ENCODE results near the gene LDLRAD4. TPM values are rescaled to one million over a fixed set of nuclear protein-coding genes. Genes with fewer than 3 reads are reported as not detected.
"Not testable (repeated sequence)": the region's sequence is repeated elsewhere in the genome, so short reads cannot be mapped to it uniquely, and the experiment has no call there.

The LDLRAD4 gene
- polyA plus RNA-seq, 3 donors, result 1.7 to 8.5 (median 3.7) TPM

DNA sequence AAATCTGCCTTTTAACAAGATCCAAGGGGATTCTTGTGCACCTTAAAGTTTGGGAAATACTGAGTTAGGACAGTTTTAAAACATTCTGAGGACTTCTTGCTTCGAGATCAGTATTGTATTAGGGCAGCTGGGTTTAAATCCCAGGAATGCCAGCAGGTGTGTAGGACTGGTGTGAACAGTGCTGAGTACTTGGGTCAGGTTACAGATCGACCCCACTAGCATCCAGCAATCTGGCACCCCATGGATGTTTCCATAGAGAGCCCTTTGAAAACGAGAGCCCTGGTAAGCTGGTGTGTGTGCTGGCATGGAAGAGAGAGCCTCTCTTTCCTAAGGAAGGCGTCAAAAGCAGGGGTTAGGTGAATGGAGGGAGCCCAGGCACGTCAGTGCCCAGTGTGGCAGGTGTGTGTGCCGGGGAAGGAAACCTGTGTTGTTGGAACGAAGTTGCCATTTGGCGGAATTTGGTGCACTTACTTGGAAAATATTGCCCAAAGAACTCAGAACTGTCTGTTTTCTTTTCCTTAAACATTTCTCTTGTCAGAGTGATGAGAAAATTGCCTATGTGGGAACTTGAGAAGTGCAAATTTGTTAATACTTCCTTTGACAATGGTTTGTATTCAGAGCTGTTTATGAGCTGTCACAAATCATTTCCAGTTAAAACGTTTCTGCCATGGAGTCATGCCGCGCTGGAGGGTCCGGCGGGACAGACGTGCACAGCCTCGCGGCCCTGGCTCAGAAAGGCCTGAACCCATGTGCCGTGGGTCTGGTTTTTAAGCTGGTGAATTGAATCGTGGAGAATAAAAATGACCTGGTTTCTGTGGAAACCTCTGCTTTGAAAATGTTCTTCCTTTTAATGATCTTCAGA is 38.1 kb downstream of the LDLRAD4 start:
- no peak overlapping the region for H3K27ac ChIP-seq (ENCODE audit: low read depth, low read length)
- 77 to 85% (median 82%) methylated on average over 18 of the region's 18 CpGs for WGBS, 3 donors

DNA sequence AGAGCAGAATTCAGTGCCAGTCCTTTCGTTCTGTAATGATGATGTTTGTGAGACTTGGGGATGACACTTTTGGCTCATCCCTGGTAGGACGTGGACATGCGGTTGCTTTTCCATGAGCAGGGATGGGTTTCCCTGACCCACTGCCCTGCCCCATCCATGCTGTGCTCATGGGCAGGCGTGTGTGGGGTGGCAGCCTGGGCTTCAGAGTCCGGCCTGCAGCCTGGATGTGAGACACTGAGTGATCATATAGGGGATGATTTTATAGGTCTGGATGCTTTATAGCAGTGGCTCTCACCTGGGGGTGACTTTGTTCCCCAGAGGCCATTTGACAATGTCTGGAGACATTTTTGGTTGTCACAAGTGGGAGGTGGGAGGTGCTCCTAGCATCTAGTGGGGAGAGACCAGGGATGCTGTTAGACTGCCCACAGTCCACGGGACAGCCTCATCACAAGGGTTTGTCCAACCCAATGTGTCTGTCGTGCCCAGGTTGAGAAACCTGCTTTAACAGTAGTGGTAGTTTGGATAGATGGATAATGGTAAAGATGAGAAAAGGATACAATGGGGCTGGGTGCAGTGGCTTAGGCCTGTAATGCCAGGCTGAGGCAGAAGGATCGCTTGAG is 38.9 kb downstream of the LDLRAD4 start:
- H3K27ac ChIP-seq (ENCODE audit: low read depth, low read length), result no peak overlapping the region
- WGBS, 3 donors, result 82 to 90% (median 84%) methylated on average over 8 of the region's 8 CpGs

DNA sequence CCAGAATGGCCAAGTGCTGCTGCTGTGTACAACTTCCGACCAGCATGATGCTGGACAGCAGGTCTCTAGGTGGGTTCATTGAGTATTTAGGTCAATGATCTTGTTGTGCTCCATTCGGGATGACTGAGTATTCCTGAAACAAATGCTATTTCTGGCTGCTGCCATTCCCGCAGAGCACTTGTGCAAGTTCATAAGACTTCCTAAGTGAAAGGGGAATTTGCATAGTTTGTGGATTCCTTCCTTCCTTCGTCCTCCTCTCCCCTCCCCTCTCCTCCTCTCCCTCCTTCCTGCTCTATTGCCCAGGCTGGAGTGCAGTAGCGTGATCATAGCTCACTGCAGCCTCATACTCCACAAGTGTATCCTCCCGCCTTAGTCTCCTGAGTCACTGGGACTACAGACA is 40.4 kb downstream of the LDLRAD4 start:
- WGBS, 3 donors, result 47 to 66% (median 57%) methylated on average over 6 of the region's 6 CpGs
- no peak overlapping the region for H3K27ac ChIP-seq (ENCODE audit: low read depth, low read length)

- H3K27ac ChIP-seq (ENCODE audit: low read depth, low read length), result no peak overlapping the region
- 44 to 57% (median 48%) methylated on average over 7 of the region's 7 CpGs for WGBS, 3 donors
These were observed 41.1 kb downstream of the LDLRAD4 start for GRCh38 chr18:13259701-13260100.

DNA sequence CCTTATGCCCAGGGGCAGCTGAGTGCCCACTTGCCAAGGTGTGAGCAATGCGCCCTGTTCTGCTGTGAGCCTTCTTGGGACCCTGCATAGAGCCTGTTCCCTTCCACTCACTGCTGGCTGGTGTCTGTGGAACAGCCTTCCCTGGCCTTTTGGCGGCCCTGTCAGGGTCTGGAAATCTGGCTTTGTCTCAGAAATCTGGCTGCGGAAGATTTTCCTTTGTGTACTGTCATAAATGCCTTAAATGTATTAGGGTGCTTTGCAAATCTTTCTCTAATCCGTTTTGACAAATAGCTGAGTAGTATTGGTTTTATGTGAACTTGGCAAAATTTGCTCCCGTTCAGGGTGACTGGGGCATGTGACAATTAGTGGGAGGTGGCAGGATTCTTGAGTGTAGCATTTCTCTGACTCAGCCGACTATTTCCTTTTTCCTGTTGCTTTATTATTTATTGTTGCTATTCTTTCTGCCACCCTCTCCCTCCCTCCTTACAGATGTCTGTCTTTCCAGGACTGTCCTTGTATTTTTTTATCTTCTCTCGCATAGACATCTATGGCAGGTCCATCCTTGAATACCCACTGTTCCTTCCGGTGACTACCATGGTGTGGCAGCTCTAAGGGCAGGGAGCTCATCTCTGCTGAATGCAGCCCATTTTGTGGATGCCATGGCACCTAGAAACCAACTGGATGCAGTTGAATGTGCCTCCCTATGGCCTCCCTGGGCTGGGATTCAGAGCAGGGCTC is 41.8 kb downstream of the LDLRAD4 start:
- WGBS, 3 donors, result 42 to 54% (median 44%) methylated on average over 8 of the region's 8 CpGs
- no peak overlapping the region for H3K27ac ChIP-seq (ENCODE audit: low read depth, low read length)

GRCh38 chr18:13260935-13261640 is 42.5 kb downstream of the LDLRAD4 start:
- 78 to 81% (median 79%) methylated on average over 12 of the region's 12 CpGs for WGBS, 3 donors
- no peak overlapping the region for H3K27ac ChIP-seq (ENCODE audit: low read depth, low read length)

DNA sequence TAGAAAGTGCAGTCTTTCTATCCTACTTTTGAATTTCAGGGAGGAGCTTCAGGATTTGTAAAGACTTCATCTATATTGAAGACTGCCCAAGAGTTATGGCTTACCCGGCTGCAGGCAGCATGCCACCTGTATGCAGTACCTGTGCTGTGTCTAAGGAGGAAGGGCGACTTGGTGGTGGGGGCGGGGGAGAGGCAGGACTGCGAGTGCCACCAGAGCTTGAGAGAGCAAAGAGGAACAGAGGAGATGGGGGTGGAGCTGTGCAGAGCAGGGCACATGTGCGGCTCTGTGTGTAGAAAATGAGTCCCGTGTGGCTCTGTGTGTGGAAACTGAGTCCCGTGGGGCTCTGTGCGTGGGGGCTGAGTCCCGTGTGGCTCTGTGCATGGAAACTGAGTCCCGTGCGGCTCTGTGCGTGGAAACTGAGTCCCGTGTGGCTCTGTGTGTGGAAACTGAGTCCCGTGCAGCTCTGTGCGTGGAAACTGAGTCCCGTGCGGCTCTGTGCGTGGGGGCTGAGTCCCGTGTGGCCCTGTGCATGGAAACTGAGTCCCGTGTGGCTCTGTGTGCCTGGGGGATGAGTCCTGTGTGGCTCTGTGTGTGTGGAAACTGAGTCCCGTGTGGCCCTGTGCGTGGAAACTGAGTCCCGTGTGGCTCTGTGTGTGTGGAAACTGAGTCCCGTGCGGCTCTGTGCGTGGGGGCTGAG is 43.2 kb downstream of the LDLRAD4 start:
- 78 to 85% (median 82%) methylated on average over 25 to 26 of the region's 26 CpGs for WGBS, 3 donors
- H3K27ac ChIP-seq (ENCODE audit: low read depth, low read length), result no peak overlapping the region

DNA sequence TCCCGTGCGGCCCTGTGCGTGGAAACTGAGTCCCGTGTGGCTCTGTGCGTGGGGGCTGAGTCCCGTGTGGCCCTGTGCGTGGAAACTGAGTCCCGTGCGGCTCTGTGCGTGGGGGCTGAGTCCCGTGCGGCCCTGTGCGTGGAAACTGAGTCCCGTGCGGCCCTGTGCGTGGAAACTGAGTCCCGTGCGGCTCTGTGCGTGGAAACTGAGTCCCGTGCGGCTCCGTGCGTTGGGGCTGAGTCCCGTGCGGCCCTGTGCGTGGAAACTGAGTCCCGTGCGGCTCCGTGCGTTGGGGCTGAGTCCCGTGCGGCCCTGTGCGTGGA is 43.8 kb downstream of the LDLRAD4 start:
- H3K27ac ChIP-seq (ENCODE audit: low read depth, low read length), result not testable (repeated sequence)
- 89 to 96% (median 96%) methylated on average over 25 to 33 of the region's 33 CpGs for WGBS, 3 donors

- WGBS, 3 donors, result 91 to 94% (median 93%) methylated on average over 50 of the region's 50 CpGs
- H3K27ac ChIP-seq (ENCODE audit: low read depth, low read length), result no peak overlapping the region
These were observed 44.5 kb downstream of the LDLRAD4 start for GRCh38 chr18:13262839-13263691.

GRCh38 chr18:13264091-13265007 is 45.8 kb downstream of the LDLRAD4 start:
- WGBS, 3 donors, result 72 to 74% (median 72%) methylated on average over 19 of the region's 19 CpGs
- no peak overlapping the region for H3K27ac ChIP-seq (ENCODE audit: low read depth, low read length)

DNA sequence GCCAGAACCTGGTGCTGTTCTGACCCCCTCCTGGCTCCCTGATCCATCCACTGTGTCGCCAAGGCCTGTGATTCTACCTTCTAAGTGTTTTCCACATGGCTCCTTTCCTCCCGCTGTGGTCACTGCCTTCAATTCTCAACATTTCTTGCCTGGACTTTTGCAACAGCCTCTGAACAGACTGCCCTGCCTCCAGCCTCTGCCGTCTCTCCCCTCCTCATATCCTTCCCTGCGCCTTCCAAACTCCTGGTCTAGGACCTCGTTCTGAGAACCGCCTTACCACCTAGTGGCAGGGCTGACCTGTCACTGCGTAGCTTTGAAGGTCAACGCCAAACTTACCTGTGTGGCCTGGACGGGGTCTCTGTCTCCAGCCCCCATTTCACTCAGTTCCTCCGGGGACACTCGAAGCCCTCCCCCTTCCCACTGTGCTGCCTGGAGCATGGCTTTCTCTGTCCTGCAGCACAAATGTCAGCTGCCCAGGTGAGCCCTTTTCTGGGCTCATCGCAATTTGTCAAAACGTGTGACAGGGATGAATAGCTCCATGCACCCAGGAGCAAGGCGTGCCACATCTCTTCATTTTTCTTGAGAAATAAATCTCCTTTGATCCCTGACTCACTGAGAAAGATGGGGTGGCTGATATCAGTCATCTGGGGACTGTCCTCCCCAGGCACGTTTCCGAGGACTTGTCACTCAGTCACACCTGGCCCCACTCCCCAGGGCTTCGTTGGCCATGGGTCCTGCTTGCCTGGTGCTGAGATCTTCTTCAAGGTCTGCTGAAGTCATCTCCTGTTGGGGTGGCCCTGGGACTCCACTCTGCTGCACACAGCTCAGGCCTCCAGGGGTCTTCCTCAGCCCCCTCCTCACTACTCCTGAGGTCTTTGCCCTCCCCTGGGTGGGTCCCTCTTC is 46.7 kb downstream of the LDLRAD4 start:
- H3K27ac ChIP-seq (ENCODE audit: low read depth, low read length), result no peak overlapping the region
- 82 to 93% (median 92%) methylated on average over 17 of the region's 17 CpGs for WGBS, 3 donors

DNA sequence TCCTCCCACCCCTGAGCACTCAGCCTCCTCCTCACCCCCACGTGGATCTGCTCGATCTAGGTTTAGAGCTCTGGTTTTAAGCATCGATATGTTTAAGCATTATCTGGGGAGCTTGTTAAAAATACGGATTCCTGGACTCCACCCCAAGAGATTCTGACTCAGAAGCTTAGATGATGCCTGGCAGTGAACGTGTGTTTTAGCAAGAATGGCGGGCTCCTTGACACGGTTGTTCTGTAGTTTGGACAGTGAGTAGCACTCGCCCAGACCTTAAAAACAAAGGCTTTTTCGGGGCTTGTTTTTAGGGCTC is 47.3 kb downstream of the LDLRAD4 start:
- H3K27ac ChIP-seq (ENCODE audit: low read depth, low read length), result no peak overlapping the region
- WGBS, 3 donors, result 74 to 81% (median 77%) methylated on average over 9 of the region's 9 CpGs

DNA sequence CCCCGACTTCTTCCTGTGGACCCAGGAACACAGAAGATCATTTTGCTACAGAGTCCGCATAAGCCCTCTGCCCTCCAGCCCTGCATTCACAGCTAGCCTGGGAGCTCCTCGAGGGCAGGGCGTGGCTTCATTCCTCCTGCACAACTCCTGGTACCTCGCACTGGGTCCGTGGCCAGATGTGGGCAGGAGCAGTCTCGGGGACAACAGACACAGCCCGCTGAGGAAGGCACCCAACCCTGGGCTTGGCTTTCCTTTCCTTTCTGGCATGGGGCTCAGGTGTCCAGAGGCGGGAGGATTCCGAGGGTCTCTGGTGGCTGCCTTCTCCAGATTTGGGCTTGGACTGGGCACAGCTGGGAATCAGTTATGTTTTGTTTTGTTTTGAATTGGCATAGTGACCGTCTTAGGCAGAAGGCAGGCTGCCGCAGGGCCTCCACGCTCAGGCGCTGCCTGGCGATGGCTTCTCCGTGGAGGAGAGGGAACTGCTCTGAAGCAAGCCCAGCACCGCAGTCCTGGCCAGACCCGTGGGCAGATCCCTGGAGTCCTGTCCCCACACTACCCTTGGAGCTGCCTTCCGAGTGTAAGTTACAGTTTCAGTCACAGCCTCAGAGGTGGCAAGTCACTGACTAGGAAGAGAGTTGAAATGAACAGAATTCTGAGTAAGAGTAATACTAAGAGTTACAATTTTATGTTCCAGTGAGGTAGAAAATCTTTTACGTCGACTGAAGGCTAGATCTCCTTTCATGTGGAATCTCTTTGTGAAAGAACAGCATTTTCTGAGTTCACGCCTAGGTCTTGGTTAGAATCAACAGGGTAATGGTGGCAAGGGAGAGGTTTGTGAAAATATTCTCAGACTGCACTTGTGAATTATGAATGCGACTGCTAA is 47.9 kb downstream of the LDLRAD4 start:
- no peak overlapping the region for H3K27ac ChIP-seq (ENCODE audit: low read depth, low read length)
- 59 to 72% (median 61%) methylated on average over 23 of the region's 23 CpGs for WGBS, 3 donors

- WGBS, 3 donors, result 63 to 92% (median 90%) methylated on average over 7 of the region's 7 CpGs
- no peak overlapping the region for H3K27ac ChIP-seq (ENCODE audit: low read depth, low read length)
These were observed 48.9 kb downstream of the LDLRAD4 start for GRCh38 chr18:13267431-13267873.
